ENCODE results near the gene CCNL1.
A peak's percentile ranks its signal among the peaks of the same experiment; 100 is the strongest.
"Not testable (repeated sequence)": the region's sequence is repeated elsewhere in the genome, so short reads cannot be mapped to it uniquely, and the experiment has no call there.

Gene CCNL1

GRCh38 chr3:157166115-157166514, 6.2 kb upstream of the CCNL1 start:
- Histone ChIP-seq H3K9me3 (replicated peaks in 1 of 2; ENCODE audit: control insufficient read depth in 2 of 2, insufficient read depth in 1 of 2, low read depth in 1 of 2, low read length in 2 of 2) (no peaks in the 10 kb centered on the region), H3K4me3 (ENCODE audit: low read length in 2 of 2) (no peak overlapping the region), H4K8ac (ENCODE audit: low read depth, low read length) (no peak overlapping the region), H3K23ac (ENCODE audit: low read depth, low read length, poor library complexity) (no peak overlapping the region), H3K4ac (ENCODE audit: low read length) (no peak overlapping the region), H2BK15ac (ENCODE audit: low read length) (no peak overlapping the region), H2AFZ (ENCODE audit: low read length) (no peak overlapping the region), H3K27ac (replicated peaks; ENCODE audit: low read length) (no peak overlapping the region), H3K9ac (ENCODE audit: low read depth, low read length, poor library complexity) (no peak overlapping the region), H4K91ac (ENCODE audit: low read depth, low read length, poor library complexity) (no peak overlapping the region), H2BK12ac (ENCODE audit: low read length) (no peak overlapping the region), H3K18ac (ENCODE audit: low read length) (no peak overlapping the region), H3K27me3 (ENCODE audit: control insufficient read depth in 3 of 3, insufficient read depth in 3 of 3, low read depth in 1 of 3, low read length in 3 of 3) (no peaks in the 10 kb centered on the region), H3K4me1 (ENCODE audit: control insufficient read depth in 2 of 2, insufficient read depth in 1 of 2, low read depth in 1 of 2, low read length in 2 of 2) (peaks cover 2% of the 10 kb centered on the region in 2 donors), H2BK120ac (ENCODE audit: low read depth, low read length) (no peak overlapping the region), H3K14ac (ENCODE audit: low read length) (no peak overlapping the region), H2AK5ac (ENCODE audit: low read depth, low read length) (no peak overlapping the region), H2BK5ac (ENCODE audit: low read length) (no peak overlapping the region), H3K4me2 (ENCODE audit: insufficient read depth, low read length, poor library complexity, severe bottlenecking) (no peak overlapping the region), H3K36me3 (replicated peaks in 1 of 2; ENCODE audit: control insufficient read depth in 2 of 2, insufficient read depth in 2 of 2, low read length in 2 of 2) (peaks cover 0 to 5% of the 10 kb centered on the region in 2 donors), H3K79me1 (ENCODE audit: low read depth, low read length) (no peaks in the 10 kb centered on the region)
- no peak for DNase-seq (ENCODE audit: low spot score)

DNA sequence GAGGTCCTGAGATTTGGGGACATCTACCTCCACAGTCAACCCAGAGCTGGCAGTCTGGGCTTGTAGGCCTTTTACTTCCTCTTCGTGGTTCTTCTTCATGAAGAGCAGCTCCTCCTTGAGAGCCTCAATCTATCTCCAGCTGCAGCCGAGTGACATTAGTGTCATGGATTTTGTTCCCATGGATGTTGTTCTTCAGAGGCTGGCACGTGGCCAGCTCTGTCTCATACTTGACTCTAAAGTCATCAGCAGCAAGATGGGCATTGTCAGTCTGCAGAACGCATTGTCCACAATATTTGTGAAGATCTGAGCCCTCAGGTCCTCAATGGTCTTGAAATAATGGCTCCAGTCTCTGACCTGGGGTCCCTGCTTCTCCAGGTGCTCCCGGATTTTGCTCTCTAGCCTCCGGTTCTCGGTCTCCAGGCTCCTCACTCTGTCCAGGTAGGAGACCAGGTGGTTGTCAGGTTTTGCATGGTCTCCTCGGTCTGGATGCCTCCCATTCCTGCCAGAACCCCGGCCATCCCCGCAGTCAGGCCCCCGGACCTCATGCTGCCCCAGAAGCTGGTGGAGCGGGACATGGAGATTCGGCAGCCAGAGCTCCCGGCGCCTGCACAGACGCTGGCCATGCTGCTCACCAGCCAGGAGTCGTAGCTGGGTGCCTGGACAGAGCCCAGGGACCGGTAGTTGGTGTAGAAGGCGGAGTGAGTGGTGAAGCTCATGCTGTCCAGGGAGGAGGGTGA, 3.4 kb upstream of the CCNL1 start:
- no CpG with 5 or more reads among the region's 19 CpGs for WGBS, 2 donors (ENCODE audit: extremely low coverage in 2 of 2, insufficient read length in 2 of 2, insufficient replicate concordance in 1 of 2)
- Histone ChIP-seq H3K9me3 (replicated peaks in 1 of 2; ENCODE audit: control insufficient read depth in 2 of 2, insufficient read depth in 1 of 2, low read depth in 1 of 2, low read length in 2 of 2) (no peaks in the 10 kb centered on the region), H3K14ac (ENCODE audit: low read length) (no peak overlapping the region)

GRCh38 chr3:157162620-157163019, 2.7 kb upstream of the CCNL1 start:
- H3K9me3 ChIP-seq (replicated peaks in 1 of 2; ENCODE audit: control insufficient read depth in 2 of 2, insufficient read depth in 1 of 2, low read depth in 1 of 2, low read length in 2 of 2); H3K4ac ChIP-seq (ENCODE audit: low read length); H3K9ac ChIP-seq (ENCODE audit: low read depth, low read length, poor library complexity); H3K27ac ChIP-seq (replicated peaks; ENCODE audit: low read length); H3K4me3 ChIP-seq (ENCODE audit: low read length in 2 of 2); H3K18ac ChIP-seq (ENCODE audit: low read length); H2BK5ac ChIP-seq (ENCODE audit: low read length); H3K4me2 ChIP-seq (ENCODE audit: insufficient read depth, low read length, poor library complexity, severe bottlenecking); H2BK15ac ChIP-seq (ENCODE audit: low read length); H4K8ac ChIP-seq (ENCODE audit: low read depth, low read length); H4K91ac ChIP-seq (ENCODE audit: low read depth, low read length, poor library complexity); H3K14ac ChIP-seq (ENCODE audit: low read length); H3K79me1 ChIP-seq (ENCODE audit: low read depth, low read length); DNase-seq (ENCODE audit: low spot score); H3K23ac ChIP-seq (ENCODE audit: low read depth, low read length, poor library complexity); H2AK5ac ChIP-seq (ENCODE audit: low read depth, low read length); H2BK120ac ChIP-seq (ENCODE audit: low read depth, low read length); H2AFZ ChIP-seq (ENCODE audit: low read length); H3K27me3 ChIP-seq (ENCODE audit: control insufficient read depth in 3 of 3, insufficient read depth in 3 of 3, low read depth in 1 of 3, low read length in 3 of 3); H2BK12ac ChIP-seq (ENCODE audit: low read length): not testable (repeated sequence)
- no CpG with 5 or more reads among the region's 7 CpGs for WGBS, 2 donors (ENCODE audit: extremely low coverage in 2 of 2, insufficient read length in 2 of 2, insufficient replicate concordance in 1 of 2)
- Histone ChIP-seq H3K4me1 (ENCODE audit: control insufficient read depth in 2 of 2, insufficient read depth in 1 of 2, low read depth in 1 of 2, low read length in 2 of 2) (peaks cover 4 to 15% of the 10 kb centered on the region in 2 donors), H3K36me3 (replicated peaks in 1 of 2; ENCODE audit: control insufficient read depth in 2 of 2, insufficient read depth in 2 of 2, low read length in 2 of 2) (peaks cover 4 to 21% of the 10 kb centered on the region in 2 donors)

More for the DNA sequence above, 3.4 kb upstream of the CCNL1 start:
- no peak overlapping the region for H2BK5ac ChIP-seq (ENCODE audit: low read length)
- no peak overlapping the region for H4K91ac ChIP-seq (ENCODE audit: low read depth, low read length, poor library complexity)
- H2BK120ac ChIP-seq (ENCODE audit: low read depth, low read length), result no peak overlapping the region
- H3K79me1 ChIP-seq (ENCODE audit: low read depth, low read length), result no peaks in the 10 kb centered on the region
- peaks cover under 1 to 13% of the 10 kb centered on the region in 2 donors for H3K36me3 ChIP-seq (replicated peaks in 1 of 2; ENCODE audit: control insufficient read depth in 2 of 2, insufficient read depth in 2 of 2, low read length in 2 of 2)
- H3K4ac ChIP-seq (ENCODE audit: low read length), result no peak overlapping the region
- peak overlapping the region; percentile 50 for H4K8ac ChIP-seq (ENCODE audit: low read depth, low read length)
- no peaks in the 10 kb centered on the region for H3K27me3 ChIP-seq (ENCODE audit: control insufficient read depth in 3 of 3, insufficient read depth in 3 of 3, low read depth in 1 of 3, low read length in 3 of 3)
- no peak overlapping the region for H3K27ac ChIP-seq (replicated peaks; ENCODE audit: low read length)
- H3K4me1 ChIP-seq (ENCODE audit: control insufficient read depth in 2 of 2, insufficient read depth in 1 of 2, low read depth in 1 of 2, low read length in 2 of 2), result peaks cover 3 to 8% of the 10 kb centered on the region in 2 donors
- H2AK5ac ChIP-seq (ENCODE audit: low read depth, low read length), result peak overlapping the region; percentile 42
- DNase-seq (ENCODE audit: low spot score), result no peak
- H3K4me3 ChIP-seq (ENCODE audit: low read length in 2 of 2), result no peak overlapping the region
- H2BK15ac ChIP-seq (ENCODE audit: low read length), result no peak overlapping the region
- no peak overlapping the region for H3K18ac ChIP-seq (ENCODE audit: low read length)
- no peak overlapping the region for H3K4me2 ChIP-seq (ENCODE audit: insufficient read depth, low read length, poor library complexity, severe bottlenecking)
- H3K9ac ChIP-seq (ENCODE audit: low read depth, low read length, poor library complexity), result no peak overlapping the region
- no peak overlapping the region for H2BK12ac ChIP-seq (ENCODE audit: low read length)
- H2AFZ ChIP-seq (ENCODE audit: low read length), result no peak overlapping the region
- no peak overlapping the region for H3K23ac ChIP-seq (ENCODE audit: low read depth, low read length, poor library complexity)

- no CpG with 5 or more reads among the region's 22 CpGs for WGBS, 2 donors (ENCODE audit: extremely low coverage in 2 of 2, insufficient read length in 2 of 2, insufficient replicate concordance in 1 of 2)
- H2BK12ac ChIP-seq (ENCODE audit: low read length), result no peak overlapping the region
These were observed 894 bp upstream of the CCNL1 start for GRCh38 chr3:157160658-157161424.

More at GRCh38 chr3:157160658-157161424, 894 bp upstream of the CCNL1 start:
- Histone ChIP-seq H2BK120ac (ENCODE audit: low read depth, low read length) (peak overlapping the region; percentile 82), H3K14ac (ENCODE audit: low read length) (peak overlapping the region; percentile 95), H3K27me3 (ENCODE audit: control insufficient read depth in 3 of 3, insufficient read depth in 3 of 3, low read depth in 1 of 3, low read length in 3 of 3) (no peaks in the 10 kb centered on the region), H3K4me1 (ENCODE audit: control insufficient read depth in 2 of 2, insufficient read depth in 1 of 2, low read depth in 1 of 2, low read length in 2 of 2) (peaks cover 6 to 32% of the 10 kb centered on the region in 2 donors), H2BK15ac (ENCODE audit: low read length) (peak overlapping the region; percentile 68), H3K36me3 (replicated peaks in 1 of 2; ENCODE audit: control insufficient read depth in 2 of 2, insufficient read depth in 2 of 2, low read length in 2 of 2) (peaks cover 7 to 38% of the 10 kb centered on the region in 2 donors), H3K9ac (ENCODE audit: low read depth, low read length, poor library complexity) (no peak overlapping the region), H3K4ac (ENCODE audit: low read length) (peak overlapping the region; percentile 81), H3K4me3 (ENCODE audit: low read length in 2 of 2) (peak overlapping the region; percentile 90 to 97), H3K4me2 (ENCODE audit: insufficient read depth, low read length, poor library complexity, severe bottlenecking) (peak overlapping the region; percentile 73), H2AFZ (ENCODE audit: low read length) (peak overlapping the region; percentile 81), H4K91ac (ENCODE audit: low read depth, low read length, poor library complexity) (peak overlapping the region; percentile 77), H4K8ac (ENCODE audit: low read depth, low read length) (no peak overlapping the region), H3K9me3 (replicated peaks in 1 of 2; ENCODE audit: control insufficient read depth in 2 of 2, insufficient read depth in 1 of 2, low read depth in 1 of 2, low read length in 2 of 2) (no peaks in the 10 kb centered on the region), H3K79me1 (ENCODE audit: low read depth, low read length) (no peaks in the 10 kb centered on the region), H3K23ac (ENCODE audit: low read depth, low read length, poor library complexity) (no peak overlapping the region), H2AK5ac (ENCODE audit: low read depth, low read length) (peak overlapping the region; percentile 95), H3K18ac (ENCODE audit: low read length) (no peak overlapping the region), H3K27ac (replicated peaks; ENCODE audit: low read length) (peak overlapping the region; percentile 85), H2BK5ac (ENCODE audit: low read length) (peak overlapping the region; percentile 97)
- no peak for DNase-seq (ENCODE audit: low spot score)

Data from neuronal stem cell (in vitro differentiated cells).